GM18951 (cell line): ENCODE data around the gene SAA1.
"Not testable (repeated sequence)": the region's sequence is repeated elsewhere in the genome, so short reads cannot be mapped to it uniquely, and the experiment has no call there.

Experiments used
- POLR2A ChIP-seq: IDR thresholded peaks from 4 replicates; pipeline ENCODE4 v1.6.1; 2011; ENCODE audit warnings: mild to moderate bottlenecking; ENCODE audit not compliant: insufficient read length, insufficient read depth; ENCODE audit errors: extremely low read depth
- in situ Hi-C: fragments of 300-500 bp; cut with MboI; formaldehyde crosslinking; loops from one replicate; pipeline ENCODE4 v1.12.0; 2022; ENCODE audit warnings: low sequenced_read_pairs, mixed read lengths, inconsistent platforms; ENCODE audit not compliant: unreplicated experiment

Gene SAA1

DNA sequence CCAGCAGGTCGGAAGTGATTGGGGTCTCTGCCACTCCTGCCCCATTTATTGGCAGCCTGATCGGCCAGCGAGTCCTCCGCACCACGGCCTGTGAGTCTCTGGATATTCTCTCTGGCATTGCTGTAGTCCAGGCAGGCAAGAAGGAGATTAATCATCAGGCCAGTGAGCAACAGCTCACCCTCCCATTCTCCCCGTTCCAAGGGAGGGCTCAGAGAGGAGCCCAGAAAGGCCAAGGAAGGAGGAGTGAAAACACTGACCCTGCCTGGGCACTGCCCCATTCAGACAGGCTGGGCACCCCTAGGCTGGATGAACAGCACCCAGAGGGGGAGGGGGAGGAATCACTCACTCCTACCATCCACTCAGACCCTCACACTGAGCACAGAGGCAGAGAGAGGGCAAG lies 20.7 kb upstream of the SAA1 start:
- in situ Hi-C loops, result no loop called here
- no peak for TF ChIP-seq POLR2A

DNA sequence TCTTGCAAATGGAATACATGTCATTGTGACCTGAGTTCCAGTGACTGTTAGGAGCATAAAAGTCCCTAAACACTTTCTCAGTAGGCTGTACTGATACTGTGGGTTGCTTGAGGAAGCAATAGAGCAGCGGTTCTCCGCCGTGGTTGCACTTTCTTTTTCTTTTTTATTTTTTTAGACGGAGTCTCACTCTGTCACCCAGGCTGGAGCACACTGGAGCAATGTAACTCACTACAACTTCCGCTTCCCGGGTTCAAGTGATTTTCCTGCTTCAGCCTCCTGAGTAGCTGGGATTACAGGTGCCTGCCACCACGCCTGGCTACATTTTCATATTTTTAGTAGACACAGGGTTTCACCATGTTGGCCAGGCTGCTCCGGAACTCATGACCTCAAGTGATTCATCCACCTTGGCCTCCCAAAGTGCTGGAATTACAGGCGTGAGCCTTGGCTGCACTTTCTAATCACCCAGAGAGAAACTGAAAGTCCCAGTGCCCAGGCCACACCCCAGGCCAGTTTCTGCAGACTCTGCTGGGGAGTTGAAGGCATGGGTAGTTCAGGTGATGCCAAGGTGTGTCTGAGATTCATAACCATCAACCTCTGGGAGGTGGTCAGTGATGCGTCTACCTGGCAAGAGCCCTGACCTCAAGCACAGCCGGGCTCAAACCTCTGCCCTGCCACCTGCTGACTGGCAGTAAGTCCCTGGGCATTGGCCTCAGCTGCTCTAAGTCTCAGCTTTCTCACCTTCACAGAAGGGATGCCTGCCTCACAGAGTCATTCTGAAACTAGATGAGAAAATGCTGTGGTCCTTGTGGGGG lies 19.5 kb upstream of the SAA1 start:
- TF ChIP-seq POLR2A, result peak; percentile 8
- in situ Hi-C loops, result not testable (repeated sequence)

DNA sequence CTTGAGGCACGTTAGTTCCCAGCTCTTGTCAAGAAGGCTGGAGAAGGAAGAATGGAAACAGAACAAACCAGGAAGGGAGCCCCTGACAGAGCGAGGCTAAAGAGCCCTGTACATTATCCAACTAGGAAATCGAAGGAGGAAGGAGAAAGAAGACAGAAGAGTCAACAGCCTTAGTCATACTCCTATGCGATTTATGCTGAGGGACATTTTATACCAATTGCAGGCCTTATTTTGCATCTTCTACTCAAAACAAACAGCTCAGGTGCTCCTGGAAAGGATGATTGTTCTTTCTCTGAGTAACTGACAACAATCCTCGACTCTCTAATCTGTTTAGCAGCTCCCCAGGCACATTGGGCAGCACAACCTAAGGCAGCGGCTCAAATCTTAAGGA lies 18.9 kb upstream of the SAA1 start:
- in situ Hi-C loops, result not testable (repeated sequence)

DNA sequence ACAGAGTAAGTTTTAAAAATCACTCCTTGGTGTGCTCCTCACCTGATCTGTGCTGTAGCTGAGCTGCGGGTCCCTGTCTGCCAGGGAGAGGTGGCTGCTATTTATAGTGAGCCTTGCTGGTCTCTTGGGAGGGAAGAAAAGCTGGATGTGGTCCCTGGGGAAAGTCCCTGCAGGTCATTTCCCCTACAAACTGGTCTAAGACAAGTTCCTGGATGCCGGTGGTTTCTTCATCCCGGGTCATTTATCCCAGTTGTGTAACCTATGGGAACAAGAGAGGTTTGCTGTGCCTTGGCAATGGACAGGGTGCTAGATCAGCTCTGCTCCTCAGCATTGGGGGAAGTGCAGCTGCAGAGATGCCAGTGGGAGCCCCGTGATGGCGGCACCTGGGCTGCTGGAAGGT lies 17.5 kb upstream of the SAA1 start, which contains the start of gene SAA2:
Gene SAA2 (minus strand): TSS at position 108 of the 400 bp plus-strand sequence. CDS start 657 bp downstream, outside the sequence.
- no peak for TF ChIP-seq POLR2A
- in situ Hi-C loops, result no loop called here

DNA sequence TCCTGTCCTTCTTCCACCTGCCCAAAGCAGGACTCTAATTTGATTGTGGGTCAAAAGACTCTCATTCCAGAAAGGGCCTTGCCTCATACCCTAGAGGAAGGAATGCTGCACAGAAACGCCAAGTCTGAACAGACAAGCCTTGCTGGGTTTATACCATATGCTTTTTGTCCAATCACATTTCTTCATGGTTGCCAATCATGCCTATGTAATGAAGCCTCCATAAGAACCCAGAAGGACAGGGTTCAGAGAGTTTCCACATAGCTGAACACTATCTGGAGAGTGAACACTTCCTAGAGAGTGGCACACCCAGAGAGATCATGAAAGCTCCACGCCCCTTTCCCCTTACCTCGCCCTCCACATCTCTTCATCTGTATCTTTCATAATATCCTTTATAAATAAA lies 12.8 kb upstream of the SAA1 start:
- in situ Hi-C loops, result no loop called here
- TF ChIP-seq POLR2A, result no peak

DNA sequence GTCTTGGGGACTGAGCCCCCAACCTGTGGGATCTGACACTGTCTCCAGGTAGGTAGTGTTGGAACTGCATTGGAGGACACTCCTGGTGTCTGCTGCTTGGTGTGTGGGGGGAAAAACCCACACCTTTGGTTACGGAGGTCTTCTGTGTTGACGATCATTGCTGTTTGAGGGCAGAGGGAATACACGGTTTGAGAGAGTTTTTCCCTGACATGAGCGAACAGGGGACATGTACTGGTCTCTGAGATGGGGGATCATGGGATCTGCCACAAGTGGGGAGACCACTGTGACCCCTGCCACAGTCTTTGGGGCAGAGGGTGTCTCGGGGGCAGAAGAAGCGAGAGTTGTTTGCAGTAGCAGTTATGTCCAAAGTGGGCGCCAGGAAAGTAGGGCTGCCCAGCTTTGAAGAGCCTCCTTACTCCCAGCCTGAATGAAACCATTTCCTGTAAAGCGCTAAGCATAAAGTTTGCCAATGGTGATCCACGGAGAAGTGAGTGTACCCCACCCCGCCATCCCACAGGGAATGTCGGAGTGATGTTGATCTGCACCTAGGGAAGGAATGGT lies 12.2 kb upstream of the SAA1 start:
- in situ Hi-C loops, result no loop called here
- no peak for TF ChIP-seq POLR2A

DNA sequence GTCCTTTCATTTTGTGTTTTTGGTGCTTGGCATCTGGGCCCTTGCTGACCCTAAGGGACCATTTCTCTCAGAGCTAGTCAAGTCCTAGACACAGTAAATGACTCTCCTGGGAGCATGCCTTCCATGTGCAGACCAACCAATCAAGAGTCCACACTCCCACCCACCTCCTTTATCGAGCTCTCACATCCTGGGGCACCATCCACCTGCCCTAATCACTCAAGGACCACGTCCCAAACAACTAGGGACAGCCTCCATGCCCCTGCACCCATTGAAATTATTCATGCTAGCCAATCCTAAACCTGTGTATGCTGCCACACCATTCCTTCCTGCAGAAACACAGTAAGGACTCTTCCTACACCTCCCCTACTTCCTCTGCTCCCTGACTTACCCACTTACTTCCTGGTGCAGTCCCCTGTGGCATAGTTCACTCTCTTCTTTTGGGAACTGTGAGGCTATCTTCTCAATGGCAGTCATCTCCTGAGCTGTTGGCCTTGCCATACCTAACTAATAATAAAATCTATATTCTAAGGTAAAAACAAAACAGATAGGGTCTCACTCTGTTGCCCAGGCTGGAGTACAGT lies 11.2 kb upstream of the SAA1 start:
- in situ Hi-C loops, result no loop called here
- no peak for TF ChIP-seq POLR2A

DNA sequence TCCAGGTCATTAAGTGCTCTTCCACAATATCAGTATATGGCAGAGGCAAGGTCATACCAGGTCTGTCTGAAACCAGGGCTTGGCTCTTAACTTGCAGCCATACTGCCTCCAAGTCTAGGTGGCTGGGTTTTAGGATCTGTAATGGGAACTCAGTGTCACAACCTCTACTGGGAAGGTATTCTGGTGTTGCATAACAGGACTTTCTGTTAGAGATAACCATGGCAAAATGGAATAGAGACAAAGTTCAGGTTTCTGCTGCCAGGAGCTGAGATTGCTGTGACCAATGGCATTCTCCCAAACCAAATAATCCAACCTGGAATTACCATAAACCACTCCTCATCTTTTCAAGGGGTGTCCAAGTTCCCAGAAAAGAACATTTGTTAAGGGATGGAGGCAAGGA lies 6.8 kb upstream of the SAA1 start:
- in situ Hi-C loops, result no loop called here
- TF ChIP-seq POLR2A, result no peak

DNA sequence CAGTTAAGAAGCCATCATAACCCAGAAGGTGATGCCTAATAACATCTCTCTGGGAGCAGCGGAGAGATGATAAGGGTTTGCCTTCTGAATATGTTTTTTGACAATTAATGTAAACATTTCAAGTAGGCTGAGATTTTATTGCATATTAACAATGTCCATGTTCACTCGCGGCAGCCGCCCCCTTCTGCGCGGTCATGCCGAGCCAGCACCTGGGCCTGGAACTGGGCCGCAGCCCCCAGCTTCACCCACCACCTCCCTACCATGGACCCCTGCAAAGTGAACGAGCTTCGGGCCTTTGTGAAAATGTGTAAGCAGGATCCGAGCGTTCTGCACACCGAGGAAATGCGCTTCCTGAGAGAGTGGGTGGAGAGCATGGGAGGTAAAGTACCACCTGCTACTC lies 4.3 kb upstream of the SAA1 start:
- no peak for TF ChIP-seq POLR2A
- in situ Hi-C loops, result no loop called here

DNA sequence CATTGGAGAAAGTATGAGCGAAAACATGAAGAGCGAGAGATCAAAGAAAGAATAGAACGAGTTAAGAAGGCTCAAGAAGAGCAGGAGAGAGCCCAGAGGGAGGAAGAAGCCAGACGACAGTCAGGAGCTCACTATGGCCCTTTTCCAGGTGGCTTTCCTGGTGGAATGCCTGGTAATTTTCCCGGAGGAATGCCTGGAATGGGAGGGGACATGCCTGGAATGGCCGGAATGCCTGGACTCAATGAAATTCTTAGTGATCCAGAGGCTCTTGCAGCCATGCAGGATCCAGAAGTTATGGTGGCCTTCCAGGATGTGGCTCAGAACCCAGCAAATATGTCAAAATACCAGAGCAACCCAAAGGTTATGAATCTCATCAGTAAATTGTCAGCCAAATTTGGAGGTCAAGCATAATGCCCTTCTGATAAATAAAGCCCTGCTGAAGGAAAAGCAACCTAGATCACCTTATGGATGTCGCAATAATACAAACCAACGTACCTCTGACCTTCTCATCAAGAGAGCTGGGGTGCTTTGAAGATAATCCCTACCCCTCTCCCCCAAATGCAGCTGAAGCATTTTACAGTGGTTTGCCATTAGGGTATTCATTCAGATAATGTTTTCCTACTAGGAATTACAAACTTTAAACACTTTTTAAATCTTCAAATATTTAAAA lies 3.2 kb upstream of the SAA1 start:
- in situ Hi-C loops, result not testable (repeated sequence)

DNA sequence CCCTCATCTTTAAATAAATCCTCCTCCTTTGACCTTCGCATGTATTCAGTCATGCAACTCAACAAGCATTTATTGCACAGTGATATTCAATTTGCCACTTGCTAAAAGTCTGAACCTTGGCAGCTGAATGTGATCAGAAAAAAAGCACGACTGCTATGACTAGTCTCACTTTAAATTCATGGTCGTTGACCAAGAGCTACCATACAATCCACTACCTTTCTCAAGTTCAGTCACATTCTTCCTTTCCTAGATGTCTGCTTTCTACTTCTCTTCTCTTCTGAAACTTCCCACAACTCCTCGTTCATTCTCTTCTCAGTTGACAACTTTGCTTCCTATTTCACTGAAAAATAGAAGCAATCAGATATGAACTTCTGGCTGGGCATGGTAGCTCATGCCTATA lies 2.0 kb upstream of the SAA1 start:
- in situ Hi-C loops, result no loop called here
- no peak for TF ChIP-seq POLR2A

DNA sequence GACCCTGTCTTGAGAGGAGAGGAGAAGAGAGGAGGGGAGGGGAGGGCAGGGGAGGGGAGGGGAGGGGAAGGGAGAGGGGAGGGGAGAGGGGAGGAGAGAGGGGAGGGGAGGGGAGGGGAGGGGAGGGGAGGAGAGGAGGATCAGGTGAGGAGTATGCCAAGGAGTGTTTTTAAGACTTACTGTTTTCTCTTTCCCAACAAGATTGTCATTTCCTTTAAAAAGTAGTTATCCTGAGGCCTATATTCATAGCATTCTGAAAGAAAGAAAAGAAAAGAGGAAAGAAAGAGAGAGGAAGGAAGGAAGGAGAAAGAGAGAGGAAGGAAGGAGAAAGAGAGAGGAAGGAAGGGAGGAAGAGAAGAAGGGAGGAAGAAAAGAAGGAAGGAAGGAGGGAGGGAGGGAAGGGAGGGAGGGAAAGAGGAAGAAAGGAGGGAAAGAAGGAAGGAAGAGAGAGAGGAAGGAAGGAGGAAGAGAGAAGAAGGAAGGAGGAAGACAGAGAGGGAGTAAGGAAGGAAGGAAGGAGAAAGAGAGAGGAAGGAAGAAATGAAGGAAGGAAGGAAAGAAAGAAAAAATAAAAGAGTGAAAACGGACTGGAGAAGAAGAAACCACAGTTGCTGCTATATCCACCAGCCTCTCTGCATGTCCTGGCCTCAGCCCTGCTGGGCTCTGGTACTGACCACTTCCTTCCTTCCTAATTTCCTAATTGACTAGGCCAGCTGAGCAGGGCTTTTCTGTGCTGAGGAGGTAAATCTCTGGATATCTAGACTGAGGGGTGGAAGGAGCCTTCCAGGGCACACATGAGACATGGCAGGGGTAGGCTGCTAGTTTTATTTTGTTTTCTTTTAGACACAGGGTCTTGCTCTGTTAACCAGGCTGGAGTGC lies 1.1 kb upstream of the SAA1 start:
- in situ Hi-C loops, result no loop called here
- TF ChIP-seq POLR2A, result no peak

DNA sequence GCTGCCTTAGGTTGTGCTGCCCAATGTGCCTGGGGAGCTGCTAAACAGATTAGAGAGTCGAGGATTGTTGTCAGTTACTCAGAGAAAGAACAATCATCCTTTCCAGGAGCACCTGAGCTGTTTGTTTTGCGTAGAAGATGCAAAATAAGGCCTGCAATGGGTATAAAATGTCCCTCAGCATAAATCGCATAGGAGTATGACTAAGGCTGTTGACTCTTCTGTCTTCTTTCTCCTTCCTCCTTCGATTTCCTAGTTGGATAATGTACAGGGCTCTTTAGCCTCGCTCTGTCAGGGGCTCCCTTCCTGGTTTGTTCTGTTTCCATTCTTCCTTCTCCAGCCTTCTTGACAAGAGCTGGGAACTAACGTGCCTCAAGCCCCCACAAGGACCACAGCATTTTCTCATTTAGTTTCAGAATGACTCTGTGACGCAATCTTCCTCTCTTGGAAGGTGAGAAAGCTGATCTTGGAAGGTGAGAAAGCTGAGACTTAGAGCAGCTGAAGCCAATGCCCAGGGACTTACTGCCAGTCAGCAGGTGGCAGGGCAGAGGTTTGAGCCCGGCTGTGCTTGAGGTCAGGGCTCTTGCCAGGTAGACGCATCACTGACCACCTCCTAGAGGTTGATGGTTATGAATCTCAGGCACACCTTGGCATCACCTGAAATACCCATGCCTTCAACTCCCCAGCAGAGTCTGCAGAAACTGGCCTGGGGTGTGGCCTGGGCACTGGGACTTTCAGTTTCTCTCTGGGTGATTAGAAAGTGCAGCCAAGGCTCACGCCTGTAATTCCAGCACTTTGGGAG lies 1.5 kb downstream of the SAA1 start:
- in situ Hi-C loops, result not testable (repeated sequence)

DNA sequence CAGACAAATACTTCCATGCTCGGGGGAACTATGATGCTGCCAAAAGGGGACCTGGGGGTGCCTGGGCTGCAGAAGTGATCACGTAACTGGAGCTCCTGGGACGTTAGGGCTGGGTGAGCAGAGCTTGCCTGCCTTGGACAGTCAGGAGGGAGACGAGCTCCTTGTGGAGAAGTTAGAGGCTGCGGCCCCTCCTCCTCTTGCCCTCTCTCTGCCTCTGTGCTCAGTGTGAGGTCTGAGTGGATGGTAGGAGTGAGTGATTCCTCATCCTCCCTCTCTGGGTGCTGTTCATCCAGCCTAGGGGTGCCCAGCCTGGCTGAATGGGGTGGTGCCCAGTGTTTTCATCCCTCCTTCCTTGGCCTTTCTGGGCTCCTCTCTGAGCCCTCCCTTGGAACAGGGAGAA lies 3.2 kb downstream of the SAA1 start:
- in situ Hi-C loops, result not testable (repeated sequence)
